Measurements from ENCODE around the gene POFUT1. TPM values are rescaled to one million over a fixed set of nuclear protein-coding genes. Genes with fewer than 3 reads are reported as not detected.
"Not testable (repeated sequence)": the region's sequence is repeated elsewhere in the genome, so short reads cannot be mapped to it uniquely, and the experiment has no call there.

Gene POFUT1
- polyA plus RNA-seq, 1 donor from 2014 or later, result 15.1 TPM

- no peaks in the 10 kb centered on the region for H3K27me3 Mint-ChIP-seq
- H3K36me3 Mint-ChIP-seq, result peaks cover 8% of the 10 kb centered on the region
- peak overlapping the region; percentile 54 to 93 (median 58) for H3K27ac Mint-ChIP-seq
- H3K4me3 Mint-ChIP-seq, result peak overlapping the region in 1 of 4 donors; percentile 49
- peaks cover 7 to 12% (median 9%) of the 10 kb centered on the region in 3 donors for H3K4me1 Mint-ChIP-seq
- H3K9me3 Mint-ChIP-seq, result no peaks in the 10 kb centered on the region
Observed at GRCh38 chr20:32231847-32232246, 24.2 kb downstream of the POFUT1 start.

DNA sequence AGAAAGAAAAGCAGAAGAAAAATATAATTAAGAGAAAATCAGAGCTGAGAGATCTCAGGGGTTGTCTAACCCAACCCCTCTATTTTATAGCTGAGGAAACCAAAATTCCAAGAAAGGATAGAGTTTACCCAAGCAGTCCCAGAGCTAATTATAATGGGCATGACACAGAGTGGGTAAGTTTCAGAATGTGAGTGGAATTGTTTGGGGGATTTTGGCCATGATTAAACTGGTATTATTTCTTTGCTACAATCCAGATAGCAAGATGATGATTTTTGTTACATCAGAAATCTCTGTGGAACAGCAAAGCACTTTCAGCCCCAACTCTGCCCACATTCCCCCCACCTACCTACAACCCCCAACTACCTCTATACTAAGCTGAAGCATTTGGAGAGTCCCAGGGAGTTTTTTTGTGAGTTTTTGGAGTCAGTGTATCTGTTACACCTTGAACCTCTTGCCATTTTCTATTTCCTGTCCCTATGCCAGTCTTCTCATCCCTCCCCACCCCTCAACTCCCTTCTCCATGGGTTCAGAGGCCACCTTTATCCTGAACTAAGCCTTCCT is 24.7 kb downstream of the POFUT1 start:
- Mint-ChIP-seq H3K27me3 (no peaks in the 10 kb centered on the region), H3K4me3 (peak overlapping the region in 1 of 4 donors; percentile 49), H3K27ac (peak overlapping the region; percentile 54 to 93 (median 58)), H3K9me3 (no peaks in the 10 kb centered on the region), H3K36me3 (peaks cover 8% of the 10 kb centered on the region), H3K4me1 (peaks cover 7 to 12% (median 9%) of the 10 kb centered on the region in 3 donors)

- Mint-ChIP-seq H3K27ac (no peak overlapping the region), H3K27me3 (no peaks in the 10 kb centered on the region), H3K4me1 (peaks cover 7 to 12% (median 9%) of the 10 kb centered on the region in 3 donors), H3K9me3 (no peaks in the 10 kb centered on the region), H3K4me3 (no peak overlapping the region), H3K36me3 (peaks cover 10% of the 10 kb centered on the region)
Observed at GRCh38 chr20:32233286-32233685, 25.6 kb downstream of the POFUT1 start.

- no peak overlapping the region for H3K27ac Mint-ChIP-seq
- H3K36me3 Mint-ChIP-seq, result peaks cover 10% of the 10 kb centered on the region
- no peaks in the 10 kb centered on the region for H3K9me3 Mint-ChIP-seq
- peaks cover 7 to 12% (median 11%) of the 10 kb centered on the region in 3 donors for H3K4me1 Mint-ChIP-seq
- peak overlapping the region in 1 of 4 donors; percentile 22 for H3K4me3 Mint-ChIP-seq
- no peaks in the 10 kb centered on the region for H3K27me3 Mint-ChIP-seq
Observed at GRCh38 chr20:32234135-32234808, 26.6 kb downstream of the POFUT1 start.

DNA sequence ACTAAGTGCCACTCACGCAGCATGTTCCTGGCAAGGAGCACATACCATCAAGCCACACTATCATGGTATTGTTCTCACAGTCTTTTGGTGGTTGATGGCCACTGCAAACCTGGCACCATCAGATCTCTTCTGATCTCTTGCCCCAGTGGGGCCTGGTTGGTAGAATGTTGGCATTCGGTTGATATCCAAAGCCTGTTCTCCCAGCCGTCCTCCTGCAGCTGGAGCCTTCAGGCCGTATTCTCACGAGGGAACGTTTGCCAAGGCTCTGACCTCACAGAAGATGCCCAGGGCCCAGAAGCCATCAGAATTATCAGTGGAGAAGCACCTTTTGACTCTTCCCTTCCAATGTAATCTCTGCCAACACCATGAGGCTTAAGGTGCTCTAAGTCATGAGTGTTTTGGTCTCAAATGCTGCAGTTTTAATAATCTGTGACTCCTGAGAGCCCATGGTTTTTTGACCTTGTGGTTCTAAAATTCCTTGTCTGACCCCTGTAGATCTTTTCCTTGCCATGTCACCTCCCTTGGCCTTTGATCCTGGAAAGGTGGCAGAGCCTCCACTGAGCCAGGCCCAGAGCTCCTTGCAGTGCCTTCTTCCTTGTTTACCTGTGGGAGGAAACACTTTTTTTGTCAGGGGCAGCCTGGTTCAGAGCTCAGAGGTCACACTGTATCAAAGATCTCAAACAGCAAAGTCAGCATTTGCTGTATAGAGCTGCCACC is 27.8 kb downstream of the POFUT1 start:
- H3K36me3 Mint-ChIP-seq, result peaks cover 10% of the 10 kb centered on the region

DNA sequence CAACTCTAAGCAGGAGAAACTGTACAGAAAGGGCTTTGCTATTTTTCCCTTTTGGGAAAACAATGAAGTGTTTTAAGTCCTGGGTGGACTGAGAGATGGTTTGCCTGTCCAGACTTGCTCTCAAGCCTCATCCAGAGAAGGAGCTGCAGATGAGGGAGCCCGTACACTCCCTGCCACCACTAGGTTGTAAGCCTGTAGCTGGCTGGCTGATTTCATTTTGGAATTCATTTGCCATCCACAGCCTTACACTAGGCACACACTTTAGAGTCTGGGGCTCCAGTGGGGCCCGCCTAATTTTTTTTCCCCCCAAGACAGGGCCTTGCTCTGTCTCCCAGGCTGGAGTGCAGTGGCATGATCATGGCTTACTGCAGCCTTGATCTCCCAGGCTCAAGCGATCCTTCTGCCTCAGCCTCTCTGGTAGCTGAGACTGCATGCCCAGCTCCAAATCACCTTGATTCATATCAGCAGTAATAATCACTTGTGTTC is 28.4 kb downstream of the POFUT1 start:
- H3K4me1 Mint-ChIP-seq, result peaks cover 16 to 23% (median 21%) of the 10 kb centered on the region in 3 donors
- no peak overlapping the region for H3K4me3 Mint-ChIP-seq
- no peak overlapping the region for H3K27ac Mint-ChIP-seq
- H3K27me3 Mint-ChIP-seq, result no peaks in the 10 kb centered on the region
- peaks cover 10% of the 10 kb centered on the region for H3K36me3 Mint-ChIP-seq
- no peaks in the 10 kb centered on the region for H3K9me3 Mint-ChIP-seq

More for the DNA sequence above, 27.8 kb downstream of the POFUT1 start:
- H3K9me3 Mint-ChIP-seq, result no peaks in the 10 kb centered on the region
- H3K4me1 Mint-ChIP-seq, result peaks cover 15 to 22% (median 19%) of the 10 kb centered on the region in 3 donors
- no peaks in the 10 kb centered on the region for H3K27me3 Mint-ChIP-seq
- H3K4me3 Mint-ChIP-seq, result no peak overlapping the region
- H3K27ac Mint-ChIP-seq, result no peak overlapping the region

- Mint-ChIP-seq H3K27me3 (no peaks in the 10 kb centered on the region), H3K9me3 (no peaks in the 10 kb centered on the region), H3K4me3 (no peak overlapping the region), H3K27ac (peak overlapping the region in 1 of 3 donors; percentile 0), H3K36me3 (peaks cover 10% of the 10 kb centered on the region), H3K4me1 (peaks cover 12 to 17% (median 16%) of the 10 kb centered on the region in 3 donors)
Observed at GRCh38 chr20:32236819-32237218, 29.1 kb downstream of the POFUT1 start.

GRCh38 chr20:32237419-32237818 is 29.7 kb downstream of the POFUT1 start:
- no peaks in the 10 kb centered on the region for H3K9me3 Mint-ChIP-seq
- peak overlapping the region in 1 of 3 donors; percentile 34 for H3K27ac Mint-ChIP-seq
- H3K4me3 Mint-ChIP-seq, result no peak overlapping the region
- H3K36me3 Mint-ChIP-seq, result peaks cover 10% of the 10 kb centered on the region
- H3K27me3 Mint-ChIP-seq, result no peaks in the 10 kb centered on the region
- peaks cover 9 to 13% (median 11%) of the 10 kb centered on the region in 3 donors for H3K4me1 Mint-ChIP-seq

- no peak overlapping the region for H3K4me3 Mint-ChIP-seq
- peaks cover 5% of the 10 kb centered on the region for H3K36me3 Mint-ChIP-seq
- H3K4me1 Mint-ChIP-seq, result peaks cover 9 to 11% (median 11%) of the 10 kb centered on the region in 3 donors
- H3K9me3 Mint-ChIP-seq, result no peaks in the 10 kb centered on the region
- no peak overlapping the region for H3K27ac Mint-ChIP-seq
- H3K27me3 Mint-ChIP-seq, result no peaks in the 10 kb centered on the region
Observed at GRCh38 chr20:32238483-32239425, 31.1 kb downstream of the POFUT1 start.

GRCh38 chr20:32240205-32240604 is 32.5 kb downstream of the POFUT1 start:
- no peaks in the 10 kb centered on the region for H3K9me3 Mint-ChIP-seq
- no peaks in the 10 kb centered on the region for H3K27me3 Mint-ChIP-seq
- peaks cover 2% of the 10 kb centered on the region for H3K36me3 Mint-ChIP-seq
- peak overlapping the region in 1 of 3 donors; percentile 32 for H3K27ac Mint-ChIP-seq
- peak overlapping the region in 1 of 4 donors; percentile 57 for H3K4me3 Mint-ChIP-seq
- H3K4me1 Mint-ChIP-seq, result peaks cover 9 to 11% (median 11%) of the 10 kb centered on the region in 3 donors

GRCh38 chr20:32241807-32242206 is 34.1 kb downstream of the POFUT1 start:
- Mint-ChIP-seq H3K27me3 (no peaks in the 10 kb centered on the region), H3K4me3 (no peak overlapping the region), H3K27ac (no peak overlapping the region), H3K4me1 (peaks cover 9 to 11% (median 11%) of the 10 kb centered on the region in 3 donors), H3K36me3 (peaks cover 2% of the 10 kb centered on the region), H3K9me3 (no peaks in the 10 kb centered on the region)

DNA sequence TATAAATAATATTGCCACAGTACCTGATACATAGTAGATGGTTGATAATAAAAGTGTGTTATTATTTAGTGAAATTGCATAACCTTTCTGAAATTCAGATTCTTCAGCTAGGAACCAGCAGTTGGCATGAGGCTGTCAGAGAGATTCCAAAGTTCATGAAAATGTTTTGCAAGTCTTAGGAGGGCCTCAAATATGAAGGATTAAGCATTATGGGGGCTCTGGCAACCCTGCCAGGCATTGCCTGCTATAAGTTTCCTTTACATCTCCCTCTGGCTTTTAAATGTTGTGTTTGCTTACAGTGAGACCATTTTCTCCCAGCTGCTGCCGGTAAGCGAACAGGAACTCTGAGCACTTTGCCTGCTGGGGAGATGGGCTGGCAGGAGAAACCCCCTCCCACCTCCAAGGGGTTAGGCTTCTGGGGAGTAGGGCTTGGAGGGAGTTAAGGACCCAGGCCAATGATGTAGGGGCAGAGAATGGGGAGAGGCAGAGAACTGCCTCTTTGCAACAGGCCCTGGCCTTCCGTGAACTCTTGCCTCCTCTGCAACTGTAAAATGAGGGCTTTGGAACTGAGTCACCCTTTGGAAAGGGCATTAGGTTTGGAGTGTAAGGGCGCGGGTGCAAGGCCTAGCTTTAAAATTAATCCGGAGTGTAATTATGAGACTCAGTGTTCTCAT is 36.6 kb downstream of the POFUT1 start:
- H3K27me3 Mint-ChIP-seq, result no peaks in the 10 kb centered on the region
- no peaks in the 10 kb centered on the region for H3K36me3 Mint-ChIP-seq
- H3K4me1 Mint-ChIP-seq, result peaks cover 10 to 14% (median 13%) of the 10 kb centered on the region in 3 donors
- H3K4me3 Mint-ChIP-seq, result no peak overlapping the region
- no peak overlapping the region for H3K27ac Mint-ChIP-seq
- no peaks in the 10 kb centered on the region for H3K9me3 Mint-ChIP-seq

DNA sequence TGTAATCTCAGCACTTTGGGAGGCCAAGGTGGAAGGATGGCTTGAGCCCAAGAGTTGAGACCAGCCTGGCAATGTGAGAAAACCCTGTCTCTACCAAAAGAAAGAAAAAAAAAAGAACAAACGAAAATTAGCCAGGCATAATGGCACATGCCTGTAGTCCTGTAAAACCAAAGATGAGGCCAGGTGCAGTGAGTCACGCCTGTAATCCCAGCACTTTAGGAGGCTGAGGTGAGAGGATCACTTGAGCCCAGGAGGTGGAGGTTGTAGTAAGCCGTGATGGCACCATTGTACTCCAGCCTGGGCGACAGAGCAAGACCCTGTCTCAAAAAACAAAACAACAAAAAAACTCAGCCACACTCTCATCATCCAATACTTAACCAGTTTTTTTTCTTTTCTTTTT is 37.3 kb downstream of the POFUT1 start:
- Mint-ChIP-seq H3K27me3 (no peaks in the 10 kb centered on the region), H3K36me3 (no peaks in the 10 kb centered on the region), H3K4me1 (peaks cover 9 to 12% (median 12%) of the 10 kb centered on the region in 3 donors), H3K9me3 (no peaks in the 10 kb centered on the region), H3K27ac (peak overlapping the region in 1 of 3 donors; percentile 19), H3K4me3 (no peak overlapping the region)

GRCh38 chr20:32246208-32246607 is 38.5 kb downstream of the POFUT1 start:
- not testable (repeated sequence) for H3K4me3 Mint-ChIP-seq, H3K27me3 Mint-ChIP-seq, H3K36me3 Mint-ChIP-seq, H3K4me1 Mint-ChIP-seq, H3K9me3 Mint-ChIP-seq, H3K27ac Mint-ChIP-seq

Measured in IgD-negative memory B cell (primary cell).